Astrocyte of the cerebellum (primary cell): ENCODE results near the gene USP33.
"Not testable (repeated sequence)": the region's sequence is repeated elsewhere in the genome, so short reads cannot be mapped to it uniquely, and the experiment has no call there.

Experiments
- DNase-seq: peaks from one replicate; pipeline ENCODE4 v3.0.0-alpha.2; 2011; ENCODE audit warnings: low read depth
- H3K4me3 ChIP-seq: 2 replicates; pipeline ENCODE4 v1.5.1; 2011; ENCODE audit warnings: mild to moderate bottlenecking, low read depth, low read length, moderate library complexity
- CTCF ChIP-seq: IDR thresholded peaks from 2 replicates; pipeline ENCODE4 v1.5.1; 2012; ENCODE audit warnings: low read length, low read depth, moderate library complexity, mild to moderate bottlenecking; ENCODE audit errors: missing control alignments
- in situ Hi-C: cut with HindIII; loops from 2 replicates; pipeline ENCODE4 v1.10.0; 2017; ENCODE audit warnings: low sequenced_read_pairs

Gene USP33

GRCh38 chr1:77704736-77705135 lies 54.9 kb downstream of the USP33 start:
- no peak overlapping the region for H3K4me3 ChIP-seq
- DNase-seq, result no peak
- in situ Hi-C loops, result no loop called here
- no peak for TF ChIP-seq CTCF

GRCh38 chr1:77699673-77700072 lies 60.0 kb downstream of the USP33 start:
- H3K4me3 ChIP-seq, in situ Hi-C loops, DNase-seq: not testable (repeated sequence)

- DNase-seq, result no peak
- H3K4me3 ChIP-seq, result no peak overlapping the region
- TF ChIP-seq CTCF, result no peak
- in situ Hi-C loops, result no loop called here
Observed at GRCh38 chr1:77697441-77697840, 62.2 kb downstream of the USP33 start.

GRCh38 chr1:77688939-77689338 lies 70.7 kb downstream of the USP33 start:
- no peak overlapping the region for H3K4me3 ChIP-seq
- DNase-seq, result no peak
- in situ Hi-C loops, result no loop called here
- no peak for TF ChIP-seq CTCF

- in situ Hi-C loops, result no loop called here
- no peak overlapping the region for H3K4me3 ChIP-seq
- DNase-seq, result no peak
- TF ChIP-seq CTCF, result peak; percentile 32
Observed at GRCh38 chr1:77687519-77687906, 72.1 kb downstream of the USP33 start.

GRCh38 chr1:77686796-77687518 lies 72.7 kb downstream of the USP33 start:
- TF ChIP-seq CTCF, result no peak
- in situ Hi-C loops, result no loop called here
- DNase-seq, result no peak
- no peak overlapping the region for H3K4me3 ChIP-seq

- peak; percentile 79 for TF ChIP-seq CTCF
- in situ Hi-C loops, result no loop called here
- peak overlapping the region; percentile 81 for H3K4me3 ChIP-seq
- DNase-seq, result peak; percentile 63
Observed at GRCh38 chr1:77683160-77684148, 76.2 kb downstream of the USP33 start.
